Aorta (tissue), 5 donors: Measurements from ENCODE around the gene ZDHHC11. TPM values are rescaled to one million over a fixed set of nuclear protein-coding genes. Genes with fewer than 3 reads are reported as not detected.

ENCODE experiments used
- ATAC-seq: fragments of 200-7000 bp; cut with Tn5 transposase; one replicate; pipeline ENCODE4 v1.9.1; 2022; ENCODE audit warnings: moderate library complexity; ENCODE audit not compliant: low FRiP score
- DNase-seq, 2 donors: peaks; one replicate each; pipeline ENCODE4 v3.0.0-alpha.2; 2020
- H3K27ac ChIP-seq, 2 donors: one replicate each; pipeline ENCODE4 v1.5.1; 2013; ENCODE audit warnings: low read length in 2 of 2, mild to moderate bottlenecking in 2 of 2, moderate library complexity in 2 of 2, control low read depth in 1 of 2, inconsistent platforms in 1 of 2, low read depth in 1 of 2
- H3K27me3 ChIP-seq, 2 donors: one replicate each; pipeline ENCODE4 v1.6.1; 2013; ENCODE audit warnings: control low read depth in 1 of 2, low read length in 1 of 2, mild to moderate bottlenecking in 1 of 2, moderate library complexity in 1 of 2; ENCODE audit not compliant: insufficient read depth in 2 of 2, control insufficient read depth in 1 of 2
- H3K36me3 ChIP-seq, 2 donors: one replicate each; pipeline ENCODE4 v1.6.1; 2013; ENCODE audit warnings: control low read depth in 1 of 2, low read length in 1 of 2, mild to moderate bottlenecking in 1 of 2; ENCODE audit not compliant: insufficient read depth in 2 of 2, control insufficient read depth in 1 of 2
- H3K4me1 ChIP-seq, 2 donors: one replicate each; pipeline ENCODE4 v1.6.1; 2013; ENCODE audit warnings: low read length in 2 of 2, control low read depth in 1 of 2, mild to moderate bottlenecking in 1 of 2, moderate library complexity in 1 of 2; ENCODE audit not compliant: insufficient read depth in 2 of 2, control insufficient read depth in 1 of 2
- H3K4me3 ChIP-seq, 2 donors: one replicate each; pipeline ENCODE4 v1.5.1; 2013; ENCODE audit warnings: low read length in 2 of 2, control low read depth in 1 of 2, mild to moderate bottlenecking in 1 of 2
- H3K9me3 ChIP-seq: one replicate; pipeline ENCODE4 v1.6.1; 2013; ENCODE audit warnings: mild to moderate bottlenecking, low read length; ENCODE audit not compliant: control insufficient read depth
- WGBS, 2 donors: extraction: QIAGEN DNeasy Blood & Tissue Kit; methylation state at CpG; one replicate each; pipeline ENCODE4 v1.1.7; 2013; 5-methylcytosine and 5-hydroxymethylcytosine counted together
- intact Hi-C, 2 donors: fragments of 100-400 bp; cut with DNase I; formaldehyde crosslinking; loops; one replicate each; pipeline versions ENCODE4 v1.14.2 to v1.15.0; 2022
- polyA plus RNA-seq, 2 donors: library from polyadenylated mRNA; stranded (reverse); fragments of 200-250 nt; gene quantifications; one replicate each; pipeline ENCODE4 v1.2.3, GENCODE V29; 2013
- total RNA-seq, 2 donors: library from RNA; stranded (reverse); fragmentation: NEBNext Ultra II Directional; extraction: Animal tissue kit (Norgen Biotek cat#: 25700); gene quantifications; one replicate each; pipeline ENCODE4 v1.2.1, GENCODE V29; 2021
- donor health status: healthy with polysubstance abuse.
- donor health status: Bipolar disorder and iron deficiency.
- donor health status: DM: no; HTN: no; CAD: no.
- donor health status: DM: no; HTN: no; CAD: no.
- donor health status: DM: yes; HTN: yes; CAD: no.

Gene ZDHHC11
- total and polyA plus RNA-seq, 4 donors, result 1.5 to 26.0 (median 6.2) TPM

- Histone ChIP-seq H3K27ac (no peak overlapping the region), H3K9me3 (no peaks in the 10 kb centered on the region), H3K27me3 (no peaks in the 10 kb centered on the region), H3K36me3 (peaks cover 0 to 11% of the 10 kb centered on the region in 2 donors), H3K4me3 (no peak overlapping the region), H3K4me1 (no peaks in the 10 kb centered on the region)
- no peak for DNase-seq
- no peak for ATAC-seq
- intact Hi-C loops, result no loop called here
- 92 to 93% methylated on average over 11 of the region's 11 CpGs for WGBS, 2 donors
These were observed 37.9 kb upstream of the ZDHHC11 start for GRCh38 chr5:888638-889035.

- no peaks in the 10 kb centered on the region for H3K9me3 ChIP-seq
- H3K4me3 ChIP-seq, result no peak overlapping the region
- WGBS, 2 donors, result 82 to 89% methylated on average over 14 of the region's 14 CpGs
- intact Hi-C loops, result no loop called here
- no peak overlapping the region for H3K27ac ChIP-seq
- DNase-seq (no peak), ATAC-seq (no peak)
- H3K27me3 ChIP-seq, result no peaks in the 10 kb centered on the region
- peaks cover 0 to 11% of the 10 kb centered on the region in 2 donors for H3K36me3 ChIP-seq
- H3K4me1 ChIP-seq, result no peaks in the 10 kb centered on the region
These were observed 37.3 kb upstream of the ZDHHC11 start for GRCh38 chr5:887947-888637.

- Histone ChIP-seq H3K9me3 (no peaks in the 10 kb centered on the region), H3K36me3 (peaks cover 0 to 11% of the 10 kb centered on the region in 2 donors), H3K27ac (no peak overlapping the region), H3K4me1 (no peaks in the 10 kb centered on the region), H3K4me3 (no peak overlapping the region), H3K27me3 (no peaks in the 10 kb centered on the region)
- WGBS, 2 donors, result 92 to 93% methylated on average over 26 of the region's 26 CpGs
- no peak for ATAC-seq
- no peak for DNase-seq
- intact Hi-C loops, result no loop called here
These were observed 36.0 kb upstream of the ZDHHC11 start for GRCh38 chr5:886716-887325.

GRCh38 chr5:886036-886435 is 35.2 kb upstream of the ZDHHC11 start:
- H3K4me3 ChIP-seq, result no peak overlapping the region
- no peaks in the 10 kb centered on the region for H3K27me3 ChIP-seq
- H3K27ac ChIP-seq, result no peak overlapping the region
- 90 to 92% methylated on average over 11 to 13 of the region's 13 CpGs for WGBS, 2 donors
- intact Hi-C loops, result no loop called here
- DNase-seq (no peak), ATAC-seq (no peak)
- no peaks in the 10 kb centered on the region for H3K4me1 ChIP-seq
- H3K36me3 ChIP-seq, result peaks cover 0 to 13% of the 10 kb centered on the region in 2 donors
- no peaks in the 10 kb centered on the region for H3K9me3 ChIP-seq

- Histone ChIP-seq H3K27me3 (no peaks in the 10 kb centered on the region), H3K9me3 (no peaks in the 10 kb centered on the region), H3K36me3 (peaks cover 0 to 14% of the 10 kb centered on the region in 2 donors), H3K4me1 (no peaks in the 10 kb centered on the region), H3K4me3 (no peak overlapping the region), H3K27ac (no peak overlapping the region)
- intact Hi-C loops, result no loop called here
- WGBS, 2 donors, result 87 to 92% methylated on average over 13 of the region's 13 CpGs
- DNase-seq (no peak), ATAC-seq (no peak)
These were observed 34.7 kb upstream of the ZDHHC11 start for GRCh38 chr5:885529-885928.

- Histone ChIP-seq H3K27me3 (no peaks in the 10 kb centered on the region), H3K4me3 (no peak overlapping the region), H3K4me1 (no peaks in the 10 kb centered on the region), H3K36me3 (peaks cover 0 to 14% of the 10 kb centered on the region in 2 donors), H3K9me3 (no peaks in the 10 kb centered on the region), H3K27ac (no peak overlapping the region)
- WGBS, 2 donors, result 92 to 94% methylated on average over 18 of the region's 18 CpGs
- ATAC-seq (no peak), DNase-seq (no peak)
- intact Hi-C loops, result no loop called here
These were observed 34.3 kb upstream of the ZDHHC11 start for GRCh38 chr5:885127-885442.

GRCh38 chr5:884345-885126 is 33.8 kb upstream of the ZDHHC11 start:
- Histone ChIP-seq H3K36me3 (peaks cover 0 to 14% of the 10 kb centered on the region in 2 donors), H3K9me3 (no peaks in the 10 kb centered on the region), H3K4me1 (no peaks in the 10 kb centered on the region), H3K27ac (no peak overlapping the region), H3K27me3 (no peaks in the 10 kb centered on the region), H3K4me3 (no peak overlapping the region)
- intact Hi-C loops, result no loop called here
- 91 to 94% methylated on average over 16 of the region's 16 CpGs for WGBS, 2 donors
- DNase-seq, result no peak
- peak; percentile 20 for ATAC-seq

GRCh38 chr5:883475-884181 is 32.8 kb upstream of the ZDHHC11 start:
- 94 to 96% methylated on average over 29 of the region's 29 CpGs for WGBS, 2 donors
- peak in 1 of 2 donors; percentile 44 for DNase-seq
- Histone ChIP-seq H3K9me3 (no peaks in the 10 kb centered on the region), H3K27me3 (no peaks in the 10 kb centered on the region), H3K36me3 (peaks cover 0 to 14% of the 10 kb centered on the region in 2 donors), H3K4me3 (no peak overlapping the region), H3K27ac (no peak overlapping the region), H3K4me1 (no peaks in the 10 kb centered on the region)
- ATAC-seq, result no peak
- intact Hi-C loops, result no loop called here
